Measurements from ENCODE around the gene BIRC6.

The BIRC6 gene

GRCh38 chr2:32641180-32641579 lies 284.4 kb downstream of the BIRC6 start:
- Histone ChIP-seq H3K4me2 (ENCODE audit: low read depth, low read length, poor library complexity, severe bottlenecking) (no peak overlapping the region), H3K9ac (ENCODE audit: low read depth, low read length, poor library complexity, severe bottlenecking) (no peak overlapping the region), H3K9me2 (replicated peaks; ENCODE audit: low read depth, low read length) (no peaks in the 10 kb centered on the region), H2AFZ (ENCODE audit: low read length) (no peak overlapping the region), H3K36me3 (ENCODE audit: insufficient read depth, low read length) (peaks cover 5% of the 10 kb centered on the region; the same call in 1 of the 2 replicates), H3K27me3 (ENCODE audit: insufficient read depth, low read length, poor library complexity, severe bottlenecking) (no peaks in the 10 kb centered on the region), H3K4me1 (ENCODE audit: insufficient read depth, low read length, poor library complexity, severe bottlenecking) (no peaks in the 10 kb centered on the region), H3K9me3 (ENCODE audit: insufficient read depth, low read depth, low read length) (no peaks in the 10 kb centered on the region), H3K4me3 (ENCODE audit: low read length, poor library complexity, severe bottlenecking) (no peak overlapping the region), H4K20me1 (ENCODE audit: insufficient read depth, low read length, poor library complexity, severe bottlenecking) (no peaks in the 10 kb centered on the region), H3K79me2 (ENCODE audit: insufficient read depth, low read length) (no peaks in the 10 kb centered on the region), H3F3A (ENCODE audit: low read depth) (no peaks in the 10 kb centered on the region)
- no peak for TF ChIP-seq EZH2phosphoT487 (IDR thresholded peaks at IDR 0.05; ENCODE audit: borderline replicate concordance)

GRCh38 chr2:32647180-32647651 lies 290.4 kb downstream of the BIRC6 start:
- no peaks in the 10 kb centered on the region for H3K4me1 ChIP-seq (ENCODE audit: insufficient read depth, low read length, poor library complexity, severe bottlenecking)
- no peaks in the 10 kb centered on the region for H3K9me2 ChIP-seq (replicated peaks; ENCODE audit: low read depth, low read length)
- TF ChIP-seq EZH2phosphoT487 (IDR thresholded peaks at IDR 0.05; ENCODE audit: borderline replicate concordance): no peak
- no peak for TF ChIP-seq CTCF (conservative IDR thresholded peaks at IDR 0.05; ENCODE audit: low read length)
- no peak overlapping the region for H3K4me3 ChIP-seq (ENCODE audit: low read length, poor library complexity, severe bottlenecking)
- H3K9me3 ChIP-seq (ENCODE audit: insufficient read depth, low read depth, low read length): no peaks in the 10 kb centered on the region
- no peaks in the 10 kb centered on the region for H4K20me1 ChIP-seq (ENCODE audit: insufficient read depth, low read length, poor library complexity, severe bottlenecking)
- no peaks in the 10 kb centered on the region for H3F3A ChIP-seq (ENCODE audit: low read depth)
- no peaks in the 10 kb centered on the region for H3K79me2 ChIP-seq (ENCODE audit: insufficient read depth, low read length)
- peaks cover 13% of the 10 kb centered on the region; the same call in 1 of the 2 replicates for H3K36me3 ChIP-seq (ENCODE audit: insufficient read depth, low read length)
- no peaks in the 10 kb centered on the region for H3K27me3 ChIP-seq (ENCODE audit: insufficient read depth, low read length, poor library complexity, severe bottlenecking)
- no peak overlapping the region for H3K9ac ChIP-seq (ENCODE audit: low read depth, low read length, poor library complexity, severe bottlenecking)
- H2AFZ ChIP-seq (ENCODE audit: low read length): no peak overlapping the region
- no peak overlapping the region for H3K4me2 ChIP-seq (ENCODE audit: low read depth, low read length, poor library complexity, severe bottlenecking)

DNA sequence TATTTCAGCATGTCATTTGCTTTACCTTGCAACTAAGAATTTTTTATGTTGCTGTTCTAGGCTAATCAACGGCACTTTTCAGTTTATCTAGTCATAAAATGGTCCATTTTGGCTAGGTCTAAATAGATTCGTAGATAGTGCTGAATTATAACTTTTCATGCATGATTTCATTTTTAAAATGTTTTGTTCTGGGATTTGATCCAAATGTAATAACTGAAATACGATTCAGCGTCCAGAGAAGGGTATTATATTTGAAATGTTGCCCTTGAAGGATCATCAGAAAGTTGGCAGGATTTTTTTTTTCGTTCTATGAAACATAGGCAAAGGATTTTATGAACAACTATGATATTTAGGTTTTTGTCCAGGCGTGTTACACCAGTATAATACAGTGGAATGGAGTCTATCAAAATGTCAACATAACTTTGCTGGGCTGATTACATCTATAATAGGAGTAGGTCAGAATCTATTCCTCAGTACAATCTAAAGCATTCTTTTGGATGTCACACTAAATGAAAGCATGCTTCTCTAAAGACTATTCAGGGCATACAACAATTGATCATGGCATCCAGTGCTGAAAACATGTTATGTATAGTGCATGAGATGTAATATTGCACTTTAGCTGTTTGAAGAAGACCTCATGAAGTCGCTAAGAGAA lies 295.9 kb downstream of the BIRC6 start:
- Histone ChIP-seq H3K27me3 (ENCODE audit: insufficient read depth, low read length, poor library complexity, severe bottlenecking) (no peaks in the 10 kb centered on the region), H3K4me1 (ENCODE audit: insufficient read depth, low read length, poor library complexity, severe bottlenecking) (no peaks in the 10 kb centered on the region), H3F3A (ENCODE audit: low read depth) (no peaks in the 10 kb centered on the region), H3K4me2 (ENCODE audit: low read depth, low read length, poor library complexity, severe bottlenecking) (no peak overlapping the region), H3K9me3 (ENCODE audit: insufficient read depth, low read depth, low read length) (no peaks in the 10 kb centered on the region), H4K20me1 (ENCODE audit: insufficient read depth, low read length, poor library complexity, severe bottlenecking) (no peaks in the 10 kb centered on the region), H3K79me2 (ENCODE audit: insufficient read depth, low read length) (no peaks in the 10 kb centered on the region), H3K4me3 (ENCODE audit: low read length, poor library complexity, severe bottlenecking) (no peak overlapping the region), H3K9me2 (replicated peaks; ENCODE audit: low read depth, low read length) (no peaks in the 10 kb centered on the region), H2AFZ (ENCODE audit: low read length) (no peak overlapping the region), H3K36me3 (ENCODE audit: insufficient read depth, low read length) (0 out of 2 replicates have a peak, but pooled peaks cover 8% of the 10 kb centered on the region), H3K9ac (ENCODE audit: low read depth, low read length, poor library complexity, severe bottlenecking) (no peak overlapping the region)
- TF ChIP-seq EZH2phosphoT487 (IDR thresholded peaks at IDR 0.05; ENCODE audit: borderline replicate concordance) (no peak), CTCF (conservative IDR thresholded peaks at IDR 0.05; ENCODE audit: low read length) (no peak)

GRCh38 chr2:32656069-32656468 lies 299.2 kb downstream of the BIRC6 start:
- H3K4me1 ChIP-seq (ENCODE audit: insufficient read depth, low read length, poor library complexity, severe bottlenecking): no peaks in the 10 kb centered on the region
- H2AFZ ChIP-seq (ENCODE audit: low read length): no peak overlapping the region
- no peak overlapping the region for H3K4me3 ChIP-seq (ENCODE audit: low read length, poor library complexity, severe bottlenecking)
- no peaks in the 10 kb centered on the region for H3F3A ChIP-seq (ENCODE audit: low read depth)
- H3K36me3 ChIP-seq (ENCODE audit: insufficient read depth, low read length): peaks cover 4% of the 10 kb centered on the region; the same call in 1 of the 2 replicates
- no peaks in the 10 kb centered on the region for H3K79me2 ChIP-seq (ENCODE audit: insufficient read depth, low read length)
- H3K27me3 ChIP-seq (ENCODE audit: insufficient read depth, low read length, poor library complexity, severe bottlenecking): no peaks in the 10 kb centered on the region
- no peak overlapping the region for H3K4me2 ChIP-seq (ENCODE audit: low read depth, low read length, poor library complexity, severe bottlenecking)
- H3K9me3 ChIP-seq (ENCODE audit: insufficient read depth, low read depth, low read length): no peaks in the 10 kb centered on the region
- H4K20me1 ChIP-seq (ENCODE audit: insufficient read depth, low read length, poor library complexity, severe bottlenecking): no peaks in the 10 kb centered on the region
- H3K9me2 ChIP-seq (replicated peaks; ENCODE audit: low read depth, low read length): no peaks in the 10 kb centered on the region
- TF ChIP-seq EZH2phosphoT487 (IDR thresholded peaks at IDR 0.05; ENCODE audit: borderline replicate concordance) (no peak), CTCF (conservative IDR thresholded peaks at IDR 0.05; ENCODE audit: low read length) (no peak)
- H3K9ac ChIP-seq (ENCODE audit: low read depth, low read length, poor library complexity, severe bottlenecking): no peak overlapping the region
